CMK (cell line): ENCODE measurements around the gene CLASP1.
"Not testable (repeated sequence)": the region's sequence is repeated elsewhere in the genome, so short reads cannot be mapped to it uniquely, and the experiment has no call there.

ENCODE experiments used
- DNase-seq: peaks from one replicate; pipeline ENCODE4 v3.0.0-alpha.2; 2010; ENCODE audit warnings: low read depth

Gene CLASP1

DNA sequence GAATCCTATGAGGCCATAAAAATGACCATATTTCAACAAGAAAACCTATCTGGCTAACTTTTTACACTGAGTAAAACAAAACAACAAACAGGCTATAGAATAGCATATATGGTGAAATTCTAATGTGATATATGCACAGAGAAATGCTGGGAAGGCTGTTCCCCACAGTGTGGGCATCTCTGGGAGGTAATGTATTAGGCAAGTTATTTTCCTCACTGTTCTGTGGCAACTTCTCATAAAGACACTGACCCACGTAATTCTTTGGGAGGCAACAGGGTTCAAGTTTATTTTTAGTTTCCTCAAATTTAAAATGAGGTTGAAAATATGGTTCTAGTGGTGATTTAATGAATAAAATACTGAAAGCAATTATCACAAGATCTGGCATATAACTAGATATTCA lies 71.9 kb downstream of the CLASP1 start:
- no peak for DNase-seq

DNA sequence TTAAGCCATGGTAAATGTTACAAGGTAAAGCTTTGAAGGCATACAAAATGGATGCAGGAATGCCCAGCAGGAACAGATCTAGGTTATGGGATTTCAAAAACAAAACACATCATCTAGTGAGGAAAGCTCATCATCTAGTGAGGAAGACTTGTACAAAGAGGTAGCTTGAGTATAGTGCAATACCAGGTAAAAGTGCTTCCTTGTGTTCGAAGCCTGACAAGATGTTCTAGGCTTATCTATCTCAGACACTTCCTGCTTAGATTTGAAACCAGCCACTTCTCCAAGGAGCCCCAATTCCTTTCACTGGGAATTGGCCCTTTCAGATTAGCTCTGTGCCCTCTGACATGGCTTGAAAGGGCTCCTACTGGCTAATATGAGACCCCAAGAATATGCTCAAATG lies 73.0 kb downstream of the CLASP1 start:
- DNase-seq = no peak

DNA sequence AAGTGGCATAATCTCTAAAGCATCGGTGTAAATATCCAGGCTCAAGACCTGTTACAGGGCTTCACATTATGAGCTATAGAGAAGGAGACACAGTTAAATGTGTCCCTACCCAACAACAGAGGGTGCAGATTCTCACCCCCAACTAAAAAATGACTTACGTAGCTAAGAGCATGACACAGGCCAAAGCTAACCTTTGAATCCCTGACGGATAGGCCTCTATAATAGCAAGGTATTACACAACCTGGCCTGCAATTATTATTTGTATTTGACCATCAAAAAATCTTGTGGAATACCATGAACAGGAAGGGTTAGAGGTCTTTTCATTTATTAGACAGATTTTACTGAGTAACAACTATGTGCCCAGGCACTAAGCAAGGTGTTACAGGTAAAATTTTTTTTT lies 73.5 kb downstream of the CLASP1 start:
- no peak for DNase-seq

GRCh38 chr2:121570667-121571055 lies 78.6 kb downstream of the CLASP1 start:
- no peak for DNase-seq

DNA sequence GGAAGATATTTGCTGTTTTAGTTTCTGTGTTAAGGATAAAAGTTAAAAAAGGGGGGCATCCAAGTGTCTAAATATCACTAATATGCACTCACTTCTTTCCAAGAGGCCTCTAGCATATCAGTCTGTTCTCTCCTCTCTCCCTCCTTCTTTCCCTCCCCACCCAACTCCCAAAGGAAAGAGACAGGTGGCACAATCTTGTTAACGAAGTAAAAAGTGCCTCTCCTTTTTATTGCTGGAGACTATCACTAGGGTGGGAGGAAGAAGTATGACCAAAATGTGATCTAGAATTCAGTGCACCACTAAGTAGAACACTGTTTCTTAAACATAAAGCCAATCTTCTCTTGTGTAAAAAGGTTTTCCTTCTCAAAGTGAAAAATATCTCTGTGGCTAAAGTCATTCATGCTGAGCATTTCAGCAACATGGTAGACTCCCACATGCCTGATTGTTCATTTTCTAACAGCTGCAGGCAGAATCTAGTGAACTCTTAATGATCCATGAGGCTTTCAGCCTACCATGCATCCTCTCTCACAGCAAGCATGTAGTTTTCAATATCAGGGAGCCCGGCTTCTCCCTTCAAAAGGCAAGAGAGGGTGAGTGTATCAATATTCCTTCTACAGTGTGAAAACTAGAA lies 79.1 kb downstream of the CLASP1 start:
- DNase-seq = no peak

DNA sequence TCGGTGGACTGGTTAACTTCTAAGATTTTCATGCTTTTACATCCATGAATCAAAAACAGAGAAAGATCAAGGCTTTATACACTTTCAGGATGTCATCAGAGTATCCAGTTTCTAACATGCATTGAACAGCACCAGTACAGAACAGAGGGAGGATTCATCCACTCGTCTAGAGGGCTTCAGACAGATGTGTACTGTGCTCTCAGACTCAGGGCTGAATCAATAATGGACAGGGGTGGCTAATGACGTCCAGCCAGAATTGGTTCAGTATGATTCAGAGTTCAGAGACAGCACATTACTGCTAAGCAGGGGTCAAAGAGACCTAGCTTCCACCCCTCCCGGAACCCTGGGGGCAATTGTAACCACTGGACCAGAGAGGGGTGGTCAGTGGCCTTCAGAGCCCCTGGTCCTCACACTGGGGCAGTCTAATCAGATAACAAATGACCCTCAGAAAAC lies 81.3 kb downstream of the CLASP1 start:
- DNase-seq = no peak

DNA sequence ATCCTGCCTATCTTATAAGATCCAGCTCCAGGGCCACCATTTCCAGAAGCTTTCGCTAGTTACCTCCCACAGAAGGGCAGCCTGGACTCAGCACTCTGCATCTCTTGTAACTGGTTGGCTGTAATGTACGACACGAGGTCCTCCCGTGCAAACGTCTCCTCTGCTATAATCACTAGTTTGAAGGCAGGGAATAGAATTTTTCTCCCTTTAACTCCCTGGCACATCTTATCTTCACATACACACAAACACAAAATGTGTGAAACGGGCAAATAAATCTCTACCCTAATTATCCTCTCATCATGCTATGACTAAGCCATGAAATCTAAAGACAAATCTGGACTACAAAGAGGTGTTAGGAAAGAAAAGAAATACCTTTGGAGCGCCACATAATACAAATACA lies 81.8 kb downstream of the CLASP1 start:
- no peak for DNase-seq

GRCh38 chr2:121565389-121566250 lies 83.6 kb downstream of the CLASP1 start:
- no peak for DNase-seq

DNA sequence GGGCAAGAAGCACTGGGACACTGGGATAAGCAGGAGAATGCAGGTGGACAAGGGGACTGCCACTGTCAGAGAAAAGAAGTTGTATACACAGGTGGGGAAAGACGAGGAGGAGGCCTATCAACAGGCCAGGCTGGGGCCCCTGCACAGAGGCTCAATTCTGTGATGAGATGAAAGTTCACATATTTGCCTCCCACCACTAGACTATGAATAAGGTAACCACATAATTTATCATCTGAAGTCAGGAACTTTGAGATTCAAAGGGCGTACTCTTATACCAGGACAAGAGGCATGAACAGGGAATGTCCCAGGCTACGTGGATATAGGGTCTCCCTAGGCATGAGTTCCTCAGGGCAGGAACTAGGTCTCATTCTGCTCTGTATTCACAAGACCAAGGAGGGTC lies 84.4 kb downstream of the CLASP1 start:
- no peak for DNase-seq

GRCh38 chr2:121563754-121564153 lies 85.5 kb downstream of the CLASP1 start:
- not testable (repeated sequence) for DNase-seq

DNA sequence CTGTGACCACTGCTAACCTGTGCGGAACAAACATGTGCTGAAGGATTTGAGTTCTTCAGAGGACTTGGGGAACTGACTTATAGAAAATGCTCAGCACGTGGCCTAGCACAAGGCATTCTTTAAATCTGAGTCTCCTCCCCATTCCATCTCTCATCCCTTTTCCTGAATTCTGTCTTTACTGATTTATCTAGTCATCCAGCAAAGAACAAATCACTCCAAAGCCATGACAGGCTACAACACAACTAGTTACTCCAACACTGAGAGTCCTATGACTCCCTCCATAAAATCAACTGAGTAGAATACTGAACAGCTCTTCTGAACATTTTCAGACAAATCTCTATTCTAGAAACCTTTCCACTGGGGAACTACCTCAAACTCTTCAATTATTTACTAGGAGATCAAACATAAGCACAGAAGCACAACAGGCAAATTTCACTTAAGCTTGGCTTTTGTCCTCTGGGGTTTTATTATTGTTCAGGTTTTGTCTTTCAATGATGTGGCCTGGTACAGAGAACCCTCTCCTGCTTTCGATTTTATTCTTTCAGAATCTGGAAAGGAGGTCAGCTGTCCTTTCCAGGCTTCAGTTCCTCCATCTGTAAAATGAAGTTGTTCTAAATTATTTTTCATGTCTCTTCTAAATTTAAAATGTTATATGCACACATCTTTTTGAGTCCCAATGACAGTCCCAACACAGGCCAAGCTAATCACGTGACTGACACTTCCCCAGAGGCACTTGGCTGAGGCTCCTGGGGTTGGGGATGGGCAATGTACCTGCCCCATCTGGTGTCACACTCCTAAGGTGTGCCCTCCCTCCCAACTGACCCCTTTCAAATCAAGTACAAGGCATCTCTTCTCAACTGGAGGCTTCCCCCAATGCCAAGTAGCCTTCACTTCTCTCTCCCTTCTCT lies 86.7 kb downstream of the CLASP1 start:
- no peak for DNase-seq

DNA sequence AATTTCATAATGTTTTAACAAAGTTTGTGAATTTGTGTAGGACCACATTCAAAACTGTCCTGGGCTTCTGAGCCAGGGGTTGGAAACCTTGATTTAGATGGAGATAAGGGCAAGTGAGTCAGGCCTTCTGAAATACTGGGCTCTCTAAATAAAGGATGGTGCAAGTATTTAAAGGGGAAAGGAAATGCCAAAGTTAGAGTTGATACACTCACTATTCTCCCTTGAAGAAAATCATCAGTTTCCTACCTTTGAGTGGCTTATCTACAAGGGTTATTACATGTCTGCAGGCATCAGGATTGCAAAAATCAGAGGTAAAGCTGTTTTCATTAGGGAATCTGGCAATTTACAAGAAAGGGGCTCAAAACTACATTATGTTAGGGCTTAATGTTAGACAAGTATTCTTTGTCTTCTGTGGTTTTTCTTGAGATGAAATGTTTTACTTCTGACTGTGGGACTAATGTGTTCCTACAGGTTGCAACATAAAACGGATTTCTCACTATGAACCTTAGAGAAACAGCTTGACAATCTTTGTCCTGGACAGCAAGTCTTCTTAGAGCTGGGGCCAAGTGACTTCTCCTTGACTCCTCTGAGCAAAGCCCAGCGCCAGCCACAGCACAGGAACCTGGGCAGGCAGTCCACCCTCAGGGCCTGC lies 87.5 kb downstream of the CLASP1 start:
- DNase-seq = no peak

- DNase-seq = no peak
Observed at GRCh38 chr2:121558329-121558728, 90.9 kb downstream of the CLASP1 start.

GRCh38 chr2:121555008-121555407 lies 94.3 kb downstream of the CLASP1 start:
- no peak for DNase-seq

GRCh38 chr2:121552477-121553180 lies 96.6 kb downstream of the CLASP1 start:
- DNase-seq = not testable (repeated sequence)

DNA sequence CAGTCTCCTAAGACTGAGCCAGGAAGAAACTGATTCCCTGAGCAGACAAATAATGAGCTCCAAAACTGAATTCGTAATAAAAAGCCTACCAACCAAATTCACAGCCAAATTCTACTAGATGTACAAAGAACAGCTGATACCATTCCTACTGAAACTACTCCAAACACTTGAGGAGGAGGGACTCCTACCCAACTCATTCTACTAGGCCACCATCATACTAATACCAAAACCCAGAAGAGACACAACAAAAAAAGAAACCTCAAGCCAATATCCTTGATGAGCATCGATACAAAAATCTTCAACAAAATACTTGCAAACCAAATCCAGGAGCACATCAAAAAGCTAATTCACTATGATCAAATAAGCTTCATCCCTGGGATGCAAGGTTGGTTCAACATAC lies 98.6 kb downstream of the CLASP1 start:
- DNase-seq = no peak

DNA sequence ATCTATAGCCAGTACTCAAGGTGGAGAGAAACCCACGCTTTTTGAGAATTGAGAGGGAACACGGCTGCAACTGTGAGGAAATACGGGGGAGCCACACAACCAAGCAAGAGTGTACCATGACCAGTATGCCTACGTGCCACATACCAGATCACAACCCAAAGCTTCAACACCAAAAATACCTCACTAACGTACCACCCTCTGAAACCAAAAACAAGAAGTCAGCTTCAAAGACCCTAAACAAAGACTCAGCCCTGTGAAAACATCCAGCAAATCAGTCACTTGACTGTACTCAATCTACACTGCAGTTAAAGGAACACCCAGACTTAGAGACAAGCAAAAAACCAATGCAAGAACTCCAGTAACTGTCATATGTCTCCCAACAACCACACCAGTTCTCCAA lies 101.6 kb downstream of the CLASP1 start:
- no peak for DNase-seq

GRCh38 chr2:121545913-121546312 lies 103.3 kb downstream of the CLASP1 start:
- DNase-seq = no peak

- DNase-seq = no peak
Observed at GRCh38 chr2:121545257-121545656, 104.0 kb downstream of the CLASP1 start.

- no peak for DNase-seq
Observed at GRCh38 chr2:121541495-121541894, 107.8 kb downstream of the CLASP1 start.

GRCh38 chr2:121539750-121540469 lies 109.4 kb downstream of the CLASP1 start:
- no peak for DNase-seq
